GM12873 (cell line): ENCODE measurements around the gene LUZP2.

Experiments used
- CTCF ChIP-seq: IDR thresholded peaks from 2 replicates; pipeline ENCODE4 v1.5.1; 2012; ENCODE audit warnings: low read depth, mild to moderate bottlenecking, moderate library complexity, low read length, control low read depth; ENCODE audit not compliant: insufficient read depth; ENCODE audit errors: missing control alignments

LUZP2 gene

GRCh38 chr11:24896118-24896835 lies 399.4 kb downstream of the LUZP2 start:
- no peak for TF ChIP-seq CTCF

- TF ChIP-seq CTCF: no peak
Measured at GRCh38 chr11:24900514-24900913, 403.7 kb downstream of the LUZP2 start.

GRCh38 chr11:24900960-24901549 lies 404.2 kb downstream of the LUZP2 start:
- TF ChIP-seq CTCF: no peak

- no peak for TF ChIP-seq CTCF
Measured at GRCh38 chr11:24903555-24903954, 406.7 kb downstream of the LUZP2 start.

GRCh38 chr11:24925091-24925490 lies 428.2 kb downstream of the LUZP2 start:
- TF ChIP-seq CTCF: no peak

- no peak for TF ChIP-seq CTCF
Measured at GRCh38 chr11:24932110-24933000, 435.5 kb downstream of the LUZP2 start.
